Neural cell (in vitro differentiated cells): ENCODE results near the gene NEK10. TPM values are rescaled to one million over a fixed set of nuclear protein-coding genes. Genes with fewer than 3 reads are reported as not detected.

Experiments
- H2AFZ ChIP-seq: fragments of 200-600, 300-800 bp; sonication (generic), shearing (Covaris generic); 2 replicates; pipeline ENCODE4 v1.6.0; 2014; ENCODE audit warnings: low read depth, mild to moderate bottlenecking, antibody characterized with exemption, low read length, moderate library complexity
- H3F3A ChIP-seq: fragments of 200-600 bp; shearing (Covaris generic); 2 replicates; pipeline ENCODE4 v1.6.1; 2016; ENCODE audit warnings: mild to moderate bottlenecking, moderate library complexity, mixed read lengths, antibody characterized with exemption, low read length; ENCODE audit not compliant: insufficient read depth, poor library complexity, severe bottlenecking
- H3K27ac ChIP-seq: fragments of 200-600, 300-800 bp; sonication (generic), shearing (Covaris generic); 2 replicates; pipeline ENCODE4 v1.5.1; 2014; ENCODE audit warnings: mild to moderate bottlenecking, low read length, moderate library complexity
- H3K27me3 ChIP-seq: fragments of 300-800, 200-600 bp; sonication (generic), shearing (Covaris generic); 2 replicates; pipeline ENCODE4 v1.6.0; 2014; ENCODE audit warnings: mild to moderate bottlenecking, low read depth, low read length, moderate library complexity; ENCODE audit not compliant: insufficient read depth
- H3K36me3 ChIP-seq: fragments of 300-800, 200-600 bp; sonication (generic), shearing (Covaris generic); 2 replicates; pipeline ENCODE4 v1.5.1; 2014; ENCODE audit warnings: mild to moderate bottlenecking, antibody characterized with exemption, low read length, moderate library complexity; ENCODE audit not compliant: insufficient read depth
- H3K4me2 ChIP-seq: fragments of 300-800, 200-600 bp; sonication (generic), shearing (Covaris generic); 2 replicates; pipeline ENCODE4 v1.6.0; 2014; ENCODE audit warnings: mild to moderate bottlenecking, low read length
- H3K4me3 ChIP-seq: fragments of 300-800, 200-600 bp; sonication (generic), shearing (Covaris generic); 2 replicates; pipeline ENCODE4 v1.5.1; 2014; ENCODE audit warnings: mild to moderate bottlenecking, low read length, moderate library complexity
- H3K79me2 ChIP-seq: fragments of 200-600 bp; shearing (Covaris generic); replicated peaks from 2 replicates; pipeline ENCODE4 v1.6.0; 2014; ENCODE audit warnings: mild to moderate bottlenecking, low read length, moderate library complexity; ENCODE audit not compliant: insufficient read depth
- H3K9ac ChIP-seq: fragments of 300-800, 200-600 bp; sonication (generic), shearing (Covaris generic); 2 replicates; pipeline ENCODE4 v1.6.1; 2016; ENCODE audit warnings: mild to moderate bottlenecking, low read length, mixed read lengths
- H3K9me2 ChIP-seq: fragments of 200-600 bp; shearing (Covaris generic); 2 replicates; pipeline ENCODE4 v1.6.1; 2016; ENCODE audit warnings: mild to moderate bottlenecking, low read length, mixed read lengths; ENCODE audit not compliant: insufficient read depth
- H3K9me3 ChIP-seq: fragments of 200-600, 300-800 bp; sonication (generic), shearing (Covaris generic); 2 replicates; pipeline ENCODE4 v1.6.1; 2016; ENCODE audit warnings: mild to moderate bottlenecking, mixed run types, low read length, moderate library complexity, mixed read lengths
- H4K20me1 ChIP-seq: fragments of 200-600 bp; shearing (Covaris generic); 2 replicates; pipeline ENCODE4 v1.6.1; 2016; ENCODE audit warnings: mild to moderate bottlenecking, mixed run types; ENCODE audit not compliant: insufficient read depth
- CTCF ChIP-seq: fragments of 450-650 bp; IDR thresholded peaks from 2 replicates; pipeline ENCODE4 v1.5.1; 2014; ENCODE audit warnings: antibody characterized with exemption, mild to moderate bottlenecking, moderate library complexity; ENCODE audit not compliant: poor library complexity, severe bottlenecking
- EP300 ChIP-seq: fragments of 450-650 bp; conservative IDR thresholded peaks from 2 replicates; pipeline ENCODE4 v1.6.1; 2014; ENCODE audit warnings: antibody characterized with exemption, mild to moderate bottlenecking, moderate library complexity; ENCODE audit not compliant: poor library complexity, severe bottlenecking
- EZH2 ChIP-seq: fragments of 200-600, 300-800 bp; shearing (Covaris generic), sonication (generic); IDR thresholded peaks from 2 replicates; pipeline ENCODE4 v1.6.1; 2014; ENCODE audit warnings: antibody characterized with exemption, low read length, borderline replicate concordance, mild to moderate bottlenecking; ENCODE audit not compliant: insufficient read depth, poor library complexity, severe bottlenecking
- MXI1 ChIP-seq: fragments of 450-650 bp; conservative IDR thresholded peaks from 2 replicates; pipeline ENCODE4 v1.6.1; 2014; ENCODE audit warnings: antibody characterized with exemption, mild to moderate bottlenecking; ENCODE audit not compliant: poor library complexity, severe bottlenecking
- POLR2AphosphoS5 ChIP-seq: IDR thresholded peaks from 2 replicates; pipeline ENCODE4 v1.6.1; 2012
- RAD21 ChIP-seq: fragments of 450-650 bp; conservative IDR thresholded peaks from 2 replicates; pipeline ENCODE4 v1.6.1; 2014; ENCODE audit warnings: antibody characterized with exemption, mild to moderate bottlenecking, moderate library complexity
- REST ChIP-seq: IDR thresholded peaks from 2 replicates; pipeline ENCODE4 v1.6.1; 2012; ENCODE audit warnings: borderline replicate concordance
- SMC3 ChIP-seq: fragments of 450-650 bp; conservative IDR thresholded peaks from 2 replicates; pipeline ENCODE4 v1.6.1; 2014; ENCODE audit warnings: antibody characterized with exemption, mild to moderate bottlenecking, moderate library complexity; ENCODE audit not compliant: poor library complexity
- TAF1 ChIP-seq: IDR thresholded peaks from 2 replicates; pipeline ENCODE4 v1.6.1; 2012; ENCODE audit warnings: low read depth
- polyA plus RNA-seq: library from polyadenylated mRNA; depleted of rRNA; stranded (reverse); fragments of >200 nt; gene quantifications from 2 replicates; pipeline ENCODE4 v1.2.3, GENCODE V29; 2014

The NEK10 gene
- polyA plus RNA-seq, 1 donor from 2014 or later = 17.6 TPM

GRCh38 chr3:27220166-27220565 is 149.0 kb downstream of the NEK10 start:
- H2AFZ ChIP-seq = no peak overlapping the region
- H3F3A ChIP-seq = no peaks in the 10 kb centered on the region
- H3K36me3 ChIP-seq = no peaks in the 10 kb centered on the region
- no peaks in the 10 kb centered on the region for H3K27me3 ChIP-seq
- no peaks in the 10 kb centered on the region for H3K9me3 ChIP-seq
- no peak overlapping the region for H3K4me2 ChIP-seq
- no peaks in the 10 kb centered on the region for H3K79me2 ChIP-seq
- H3K4me3 ChIP-seq = no peak overlapping the region
- TF ChIP-seq POLR2AphosphoS5 (no peak), RAD21 (no peak), CTCF (no peak), TAF1 (no peak), MXI1 (no peak), EP300 (no peak), EZH2 (no peak), REST (no peak)
- no peaks in the 10 kb centered on the region for H4K20me1 ChIP-seq
- H3K9ac ChIP-seq = no peak overlapping the region
- H3K27ac ChIP-seq = no peak overlapping the region
- no peaks in the 10 kb centered on the region for H3K9me2 ChIP-seq

- Histone ChIP-seq H2AFZ (no peak overlapping the region), H3K79me2 (no peaks in the 10 kb centered on the region), H3K27ac (no peak overlapping the region), H3K4me3 (no peak overlapping the region), H4K20me1 (no peaks in the 10 kb centered on the region), H3K9me3 (no peaks in the 10 kb centered on the region), H3K36me3 (no peaks in the 10 kb centered on the region), H3K9ac (no peak overlapping the region), H3K9me2 (no peaks in the 10 kb centered on the region), H3K4me2 (no peak overlapping the region), H3F3A (no peaks in the 10 kb centered on the region), H3K27me3 (no peaks in the 10 kb centered on the region)
- TF ChIP-seq SMC3 = no peak
- TF ChIP-seq EP300 = no peak
- no peak for TF ChIP-seq CTCF
- TF ChIP-seq RAD21 = no peak
- no peak for TF ChIP-seq MXI1
- TF ChIP-seq REST = no peak
- TF ChIP-seq EZH2 = no peak
- TF ChIP-seq TAF1 = no peak
- TF ChIP-seq POLR2AphosphoS5 = no peak
Observed at GRCh38 chr3:27219127-27219845, 149.9 kb downstream of the NEK10 start.
